Large intestine (tissue), 1 donor: ENCODE data around the gene MYDGF. TPM values are rescaled to one million over a fixed set of nuclear protein-coding genes. Genes with fewer than 3 reads are reported as not detected.

ENCODE experiments used
- polyA plus RNA-seq: library from polyadenylated mRNA; unstranded; fragments of 120-200 nt; gene quantifications from one replicate; pipeline ENCODE4 v1.2.1, GENCODE V29; 2013

The MYDGF gene
- polyA plus RNA-seq, 1 donor: 103 TPM

Other genes starting within 250 kb of the MYDGF start
- 92.8 TPM for gene UBXN6, start 212.5 kb downstream of the MYDGF start, polyA plus RNA-seq
- gene HDGFL2, start 198.0 kb downstream of the MYDGF start, polyA plus RNA-seq: 45.6 TPM
- gene PLIN4, start 151.9 kb downstream of the MYDGF start, polyA plus RNA-seq: 1.8 TPM
- gene PLIN5, start 135.1 kb downstream of the MYDGF start, polyA plus RNA-seq: 2.0 TPM
- 2.2 TPM for gene LRG1, start 130.3 kb downstream of the MYDGF start, polyA plus RNA-seq
- gene SEMA6B, start 110.7 kb downstream of the MYDGF start, polyA plus RNA-seq: 3.3 TPM
- gene TNFAIP8L1, start 30.8 kb downstream of the MYDGF start, polyA plus RNA-seq: 24.4 TPM
- 34.7 TPM for gene DPP9, start 53.5 kb upstream of the MYDGF start, polyA plus RNA-seq
- gene FEM1A, start 121.4 kb upstream of the MYDGF start, polyA plus RNA-seq: 1.7 TPM
- gene TICAM1, start 161.4 kb upstream of the MYDGF start, polyA plus RNA-seq: 16.1 TPM
- gene PLIN3, start 197.3 kb upstream of the MYDGF start, polyA plus RNA-seq: 122 TPM
- 0.15 TPM for gene ARRDC5, start 232.6 kb upstream of the MYDGF start, polyA plus RNA-seq
- 17.7 TPM for gene UHRF1, start 239.2 kb upstream of the MYDGF start, polyA plus RNA-seq